ENCODE measurements around the gene RNF10. TPM values are rescaled to one million over a fixed set of nuclear protein-coding genes. Genes with fewer than 3 reads are reported as not detected.
A peak's percentile ranks its signal among the peaks of the same experiment; 100 is the strongest.
"Not testable (repeated sequence)": the region's sequence is repeated elsewhere in the genome, so short reads cannot be mapped to it uniquely, and the experiment has no call there.

RNF10 gene
- polyA plus RNA-seq (2013, experiment 1 of 2; ENCODE audit: insufficient read length) = 127 TPM
- polyA plus RNA-seq (2013, experiment 2 of 2; ENCODE audit: insufficient read length) = 121 TPM

DNA sequence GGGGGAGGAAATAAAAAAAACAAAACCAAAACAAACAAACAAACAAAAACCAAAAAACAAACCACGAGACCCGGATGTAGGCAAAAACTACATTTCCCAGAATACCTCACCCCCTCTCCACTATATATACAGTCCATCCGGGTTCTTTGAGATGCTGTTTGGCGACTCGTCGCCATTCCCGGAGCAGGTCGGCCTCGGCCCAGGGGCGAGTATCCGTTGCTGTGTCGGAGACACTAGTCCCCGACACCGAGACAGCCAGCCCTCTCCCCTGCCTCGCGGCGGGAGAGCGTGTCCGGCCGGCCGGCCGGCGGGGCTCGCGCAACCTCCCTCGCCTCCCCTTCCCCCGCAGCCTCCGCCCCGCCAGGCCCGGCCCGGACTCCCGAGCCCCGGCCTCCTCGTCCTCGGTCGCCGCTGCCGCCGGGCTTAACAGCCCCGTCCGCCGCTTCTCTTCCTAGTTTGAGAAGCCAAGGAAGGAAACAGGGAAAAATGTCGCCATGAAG is at the start of gene RNF10:
Gene RNF10, plus strand, starts transcription at position 154 of the 500 bp plus-strand sequence. CDS start 456 bp downstream, outside the sequence.
- peak; percentile 89 for DNase-seq

DNA sequence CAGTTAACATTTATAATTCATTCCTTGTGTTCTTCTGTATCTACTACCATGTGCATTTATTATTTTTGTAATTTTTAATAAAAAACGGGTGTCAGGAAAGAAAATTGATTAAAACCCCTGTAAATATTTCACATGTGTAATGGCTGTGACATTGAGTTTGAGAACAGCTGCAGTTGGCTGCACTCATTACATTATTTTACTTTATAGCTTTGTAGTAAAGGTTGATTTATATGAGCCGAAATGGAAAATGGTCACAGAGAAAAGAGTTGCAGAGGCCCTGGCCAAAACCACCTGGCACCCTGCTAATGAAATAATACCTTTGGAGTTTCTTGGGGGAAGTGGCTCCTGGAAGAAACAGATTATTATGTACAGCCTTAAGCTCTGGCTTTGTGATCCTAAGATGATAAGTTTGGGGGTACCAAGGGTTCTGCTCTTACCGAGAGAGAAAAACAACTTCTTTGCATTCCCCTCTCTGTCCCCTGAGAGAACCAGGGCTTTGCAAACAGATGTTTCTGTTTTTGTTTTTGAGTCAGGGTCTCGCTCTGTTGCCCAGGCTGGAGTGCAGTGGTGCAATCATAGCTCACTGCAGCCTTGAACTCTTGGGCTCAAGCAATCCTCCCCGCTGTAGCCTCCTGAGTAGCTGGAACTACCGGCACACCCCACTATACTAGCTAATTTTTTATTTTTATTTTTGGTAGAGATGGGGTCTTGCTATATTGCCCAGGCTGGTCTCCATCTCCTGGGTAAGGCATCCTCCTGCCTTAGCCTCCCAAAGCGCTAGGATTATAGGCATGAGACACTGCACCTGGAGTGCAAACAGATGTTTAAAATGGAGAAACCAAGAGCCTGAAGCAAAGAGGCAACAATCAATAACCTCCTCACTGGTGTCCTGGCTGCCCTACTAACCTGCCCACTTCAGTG is 47.9 kb upstream of the RNF10 start:
- no peak for DNase-seq

DNA sequence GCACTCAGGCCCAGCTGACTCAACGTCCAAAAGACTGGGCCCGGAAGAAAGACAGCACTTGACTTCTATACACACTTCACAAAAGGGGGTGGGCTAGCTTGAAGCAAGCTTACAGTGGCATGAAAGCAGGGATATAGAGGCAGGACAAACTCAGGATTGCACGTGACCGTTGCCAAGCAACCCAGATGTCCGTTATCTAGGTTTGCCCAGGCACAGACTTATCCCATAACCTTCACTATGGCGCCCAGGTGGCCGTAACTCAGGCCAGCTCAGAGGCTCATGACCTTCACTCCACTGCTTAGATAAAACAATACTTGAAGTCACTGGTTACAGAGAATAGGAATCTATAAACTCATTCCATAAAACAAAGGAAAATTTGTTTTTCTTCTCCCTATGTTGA is 46.6 kb upstream of the RNF10 start:
- not testable (repeated sequence) for DNase-seq

- DNase-seq = no peak
Observed at GRCh38 chr12:120488057-120488640, 46.0 kb upstream of the RNF10 start.

DNA sequence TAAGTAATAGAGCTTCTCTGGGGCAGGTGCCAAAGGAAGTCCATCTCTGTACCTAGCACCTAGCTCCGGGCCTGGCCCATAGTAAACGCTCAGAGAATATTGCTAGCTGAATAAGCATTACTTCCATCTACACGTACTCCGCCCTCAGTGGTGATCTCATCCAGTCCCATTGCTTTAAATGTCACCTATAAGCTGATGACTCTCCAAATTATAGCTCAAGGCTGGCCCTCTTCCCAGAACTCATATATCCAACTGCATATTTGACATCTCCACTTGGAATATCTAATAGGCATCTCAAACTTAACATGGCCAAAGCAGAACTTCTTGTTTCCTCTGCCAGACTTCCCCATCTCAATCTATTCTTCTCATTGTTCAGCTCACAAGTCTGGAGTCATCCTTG is 45.1 kb upstream of the RNF10 start:
- DNase-seq = peak; percentile 11

DNA sequence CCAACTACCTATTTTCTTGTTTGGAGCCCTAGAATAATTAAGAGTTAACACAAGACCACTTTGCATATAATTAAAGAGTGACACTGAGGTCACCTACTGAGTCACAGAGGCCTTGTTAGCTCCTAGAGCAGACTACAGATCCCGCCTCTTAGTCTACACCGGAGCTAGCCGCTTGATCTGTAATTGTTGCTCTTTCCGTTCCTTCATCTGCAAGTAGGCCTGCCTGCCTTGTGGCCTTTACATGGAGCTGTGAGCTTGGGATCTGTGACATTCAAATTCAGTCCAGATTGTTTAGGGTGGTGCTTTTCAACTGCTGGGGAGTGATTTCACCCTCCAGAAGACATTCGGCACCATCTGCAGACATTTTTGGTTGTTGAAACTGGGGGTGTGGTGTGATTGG is 43.8 kb upstream of the RNF10 start:
- DNase-seq = no peak

DNA sequence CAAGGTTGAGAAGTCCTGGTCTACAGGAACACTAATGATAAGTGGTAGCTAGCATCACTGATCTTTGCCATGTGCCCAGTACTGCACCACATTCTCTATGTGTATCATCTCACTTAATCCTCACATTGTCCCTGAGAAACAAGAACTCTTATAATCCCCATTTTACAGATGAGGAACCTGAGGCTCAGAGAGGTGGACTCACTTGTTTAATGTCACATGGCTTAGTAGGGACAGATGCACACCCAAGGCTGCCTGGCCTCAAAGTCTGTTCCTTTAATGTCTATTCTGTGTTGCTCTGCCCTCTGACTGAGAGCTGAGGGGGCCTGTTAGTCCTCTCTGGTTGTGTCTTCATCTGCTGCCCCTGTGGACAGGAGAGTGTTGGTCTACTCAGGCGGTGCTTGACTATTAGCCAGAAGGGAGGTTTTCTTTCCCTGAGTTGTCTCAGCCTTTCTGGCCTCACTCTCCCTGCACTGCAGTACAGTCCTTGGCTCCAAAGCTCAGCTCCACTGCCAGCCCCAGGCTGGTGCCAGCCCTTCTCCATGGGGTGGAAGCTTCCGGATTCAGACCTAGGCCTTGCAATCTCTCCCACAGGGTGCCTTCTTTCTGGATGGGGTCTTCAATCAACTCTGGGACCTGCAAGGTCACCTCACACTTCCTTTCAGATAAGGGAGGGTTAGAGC is 43.2 kb upstream of the RNF10 start:
- DNase-seq = no peak

DNA sequence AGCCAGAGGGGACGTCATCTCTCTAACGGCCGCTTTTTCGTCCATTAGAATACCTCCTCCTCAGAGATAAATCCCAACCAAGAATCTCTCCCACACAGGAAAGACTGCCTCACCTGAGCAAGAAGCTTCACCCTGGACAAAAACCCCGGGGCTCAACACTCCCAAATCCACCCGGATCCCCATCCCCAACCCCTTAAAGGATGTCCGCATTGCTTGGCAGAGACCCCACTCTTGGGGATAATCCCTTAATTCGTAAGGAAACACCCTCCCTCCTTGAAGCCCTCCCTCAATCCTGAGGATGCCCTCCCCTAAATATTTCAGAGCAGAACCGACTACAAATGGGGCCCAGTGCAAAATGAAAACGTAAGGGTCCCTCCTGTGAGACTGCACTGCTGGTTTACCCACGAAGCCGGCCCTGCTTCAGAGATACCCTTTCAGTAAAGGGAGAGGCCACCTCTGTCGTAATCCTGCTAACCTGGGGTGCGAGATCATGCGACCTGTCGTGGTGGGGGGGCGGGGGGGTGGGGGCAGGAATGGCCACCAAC is 38.9 kb upstream of the RNF10 start:
- DNase-seq = no peak

DNA sequence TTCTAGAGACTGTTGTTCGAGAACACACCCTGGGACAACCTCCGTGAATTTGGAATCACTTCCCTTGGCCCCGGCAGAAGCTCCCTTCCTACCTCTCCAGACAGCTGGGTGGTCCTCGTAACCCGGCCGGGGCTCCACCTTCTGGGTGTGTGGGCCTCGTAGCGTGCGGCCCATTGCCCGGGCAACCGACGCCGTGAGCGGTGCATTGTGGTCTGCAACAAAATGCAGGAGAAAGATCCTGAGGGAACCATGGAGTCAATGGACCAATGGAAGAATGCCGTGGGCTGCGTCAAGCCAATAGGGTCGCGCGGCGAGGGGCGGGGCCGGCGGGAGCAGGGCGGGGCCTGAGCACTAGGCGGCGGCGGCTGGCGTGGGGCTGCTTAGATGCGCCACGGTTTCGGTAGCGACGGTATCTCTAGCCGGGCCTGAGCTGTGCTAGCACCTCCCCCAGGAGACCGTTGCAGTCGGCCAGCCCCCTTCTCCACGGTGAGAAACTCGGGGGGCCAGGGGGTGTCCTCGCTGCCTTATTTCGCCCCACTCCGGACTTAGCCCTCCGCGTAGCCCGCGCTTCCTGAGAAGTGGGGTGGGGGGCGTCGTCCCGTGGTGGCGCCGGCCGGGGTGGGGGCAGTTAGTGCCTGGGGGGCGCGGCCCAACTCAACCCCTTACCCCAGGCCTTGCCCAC is 38.3 kb upstream of the RNF10 start, which contains the start of gene DYNLL1:
Gene DYNLL1, plus strand, starts transcription at position 383 of the 682 bp plus-strand sequence. CDS start 309 bp downstream, outside the sequence.
- peak; percentile 93 for DNase-seq

GRCh38 chr12:120496413-120497340 is 37.5 kb upstream of the RNF10 start:
- DNase-seq = peak; percentile 48

DNA sequence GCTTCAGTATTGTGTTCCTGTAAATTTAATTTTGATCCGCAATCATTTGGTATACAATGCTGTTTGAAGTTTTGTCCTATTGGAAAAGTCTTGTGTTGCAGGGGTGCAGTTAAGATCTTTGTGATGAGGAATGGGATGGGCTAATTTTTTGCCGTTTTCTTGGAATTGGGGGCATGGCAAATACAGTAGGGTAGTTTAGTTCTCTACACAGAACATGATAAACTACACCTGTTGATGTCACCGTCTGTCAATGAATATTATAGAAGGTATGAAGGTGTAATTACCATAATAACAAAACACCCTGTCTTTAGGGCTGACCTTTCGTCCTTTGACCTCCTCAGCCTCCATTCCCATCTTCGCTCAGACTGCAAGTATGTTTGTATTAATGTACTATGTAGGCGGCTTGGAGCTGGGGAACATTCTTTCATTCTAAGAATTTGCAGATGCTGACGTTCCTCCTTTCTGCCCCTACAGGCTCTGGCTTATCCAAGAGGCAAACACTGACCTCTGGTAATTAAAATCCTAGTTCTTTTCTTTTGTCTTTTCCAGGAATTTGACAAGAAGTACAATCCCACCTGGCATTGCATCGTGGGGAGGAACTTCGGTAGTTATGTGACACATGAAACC is 36.5 kb upstream of the RNF10 start:
- peak; percentile 12 for DNase-seq

GRCh38 chr12:120498870-120499515 is 35.2 kb upstream of the RNF10 start:
- no peak for DNase-seq

- peak; percentile 19 for DNase-seq
Observed at GRCh38 chr12:120500581-120500980, 33.6 kb upstream of the RNF10 start.

DNA sequence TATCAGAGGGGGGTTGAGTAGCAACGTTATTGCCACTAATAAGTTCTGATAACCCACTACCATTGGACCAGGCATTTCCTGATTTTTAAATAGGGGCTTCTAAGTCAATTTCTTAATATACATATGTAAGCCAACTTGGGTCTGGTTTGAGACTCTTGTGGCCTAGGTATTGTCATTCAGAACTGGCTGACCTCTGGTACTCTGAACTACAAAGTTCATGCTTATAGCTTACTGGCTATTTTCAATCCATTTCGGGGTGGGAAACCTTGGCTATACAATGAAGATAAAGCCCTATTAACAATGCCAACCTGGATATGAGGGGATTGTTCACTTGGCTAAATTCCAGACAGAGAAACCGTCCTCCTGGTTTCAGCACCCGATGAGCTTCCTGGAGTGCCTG is 29.6 kb upstream of the RNF10 start:
- DNase-seq = no peak

DNA sequence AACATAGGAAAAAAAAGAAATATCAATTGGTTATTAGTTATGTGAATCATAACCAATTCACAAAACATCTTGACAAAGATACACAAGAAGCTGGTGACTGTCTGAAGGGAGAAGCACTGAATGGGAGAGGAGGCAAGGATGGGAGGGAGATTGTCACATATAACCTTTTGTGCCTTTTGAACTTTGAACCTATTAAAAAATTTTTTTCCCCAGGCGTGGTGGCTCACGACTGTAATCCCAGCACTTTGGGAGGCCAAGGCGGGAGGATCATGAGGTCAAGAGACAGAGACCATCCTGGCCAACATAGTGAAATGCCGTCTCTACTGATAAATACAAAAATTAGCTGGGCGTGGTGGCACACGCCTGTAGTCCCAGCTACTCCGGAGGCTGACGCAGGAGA is 25.6 kb upstream of the RNF10 start:
- no peak for DNase-seq

DNA sequence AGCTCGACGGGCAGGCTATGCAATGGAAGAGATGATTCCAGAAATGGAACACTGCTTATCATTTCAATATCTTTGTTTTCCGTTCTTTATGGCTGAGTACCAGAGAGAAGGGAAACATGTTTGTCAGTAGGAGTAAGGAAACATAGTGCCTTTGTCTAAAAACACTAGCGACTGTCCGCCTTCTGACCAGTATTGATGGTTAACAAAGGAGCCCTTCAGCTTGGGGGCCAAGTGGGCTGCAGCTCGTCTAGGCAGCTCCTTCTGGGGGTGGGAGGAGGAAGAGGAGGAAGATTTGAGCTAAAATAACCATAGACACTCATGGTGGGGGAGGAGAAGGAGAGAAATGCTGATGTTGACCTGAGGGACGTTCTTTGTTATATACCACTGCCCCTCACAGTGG is 20.2 kb upstream of the RNF10 start:
- DNase-seq = no peak

DNA sequence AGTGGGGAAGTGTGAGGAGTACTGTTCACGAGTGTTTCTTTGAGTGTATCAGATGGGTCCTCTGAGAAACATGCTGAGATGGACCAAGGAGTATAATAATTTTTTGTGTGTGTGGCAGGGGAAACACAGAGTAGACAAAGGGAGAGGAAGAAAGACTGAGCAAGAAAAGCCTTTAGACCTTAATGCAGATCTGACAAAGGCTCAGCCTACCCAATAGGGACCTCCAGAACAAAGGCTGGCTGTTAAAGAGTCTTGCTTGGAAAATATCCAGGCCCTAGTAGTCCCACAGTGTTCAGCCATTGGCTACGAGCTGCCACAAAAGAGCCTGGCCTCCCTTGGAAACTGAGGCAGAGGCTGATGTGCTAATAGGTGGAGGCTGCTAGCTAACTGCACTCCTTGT is 18.7 kb upstream of the RNF10 start:
- no peak for DNase-seq

- DNase-seq = not testable (repeated sequence)
Observed at GRCh38 chr12:120519324-120519723, 14.8 kb upstream of the RNF10 start.

DNA sequence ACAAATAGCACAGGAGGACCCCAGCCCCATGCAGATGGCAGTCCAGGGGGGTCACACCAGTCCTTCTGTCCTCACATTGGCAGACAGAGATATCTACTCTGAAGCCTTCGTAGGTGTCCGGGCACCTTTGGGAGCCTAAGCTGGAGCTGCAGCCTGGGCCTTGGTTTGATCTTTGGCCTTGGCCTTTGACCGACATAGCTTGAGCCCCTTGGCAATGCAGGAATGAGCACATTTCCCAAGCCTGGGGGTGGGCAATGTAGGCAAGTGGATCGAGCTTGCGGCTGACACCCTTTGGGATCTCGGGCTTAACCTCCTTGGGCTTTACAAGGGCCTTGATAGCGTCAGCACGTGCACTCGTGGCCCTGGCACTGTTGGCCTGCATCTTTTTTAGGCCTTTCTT is 11.6 kb upstream of the RNF10 start:
- no peak for DNase-seq
